AG04450 (cell line): Measurements from ENCODE around the gene CACNA1D. TPM values are rescaled to one million over a fixed set of nuclear protein-coding genes. Genes with fewer than 3 reads are reported as not detected.

Experiments
- CTCF ChIA-PET: fragments of 300-600, 350-600 bp; formaldehyde crosslinking; extraction: SDS; loops from one replicate; lab custom pipeline; 2022; ENCODE audit warnings: antibody characterized with exemption, inconsistent platforms; lab: Charles Lee
- POLR2A ChIA-PET: fragments of 350-600 bp; formaldehyde crosslinking; extraction: SDS; loops from one replicate; lab custom pipeline; 2021; ENCODE audit warnings: antibody characterized with exemption, inconsistent platforms; lab: Yijun Ruan, JAX
- DNase-seq: peaks from one replicate; pipeline ENCODE4 v3.0.0-alpha.2; 2011; ENCODE audit warnings: low read depth, low spot score
- H3K27ac ChIP-seq: one replicate; pipeline ENCODE4 v1.5.1; 2012; ENCODE audit warnings: low read depth, low read length, control low read depth
- H3K27me3 ChIP-seq: one replicate; pipeline ENCODE4 v1.6.0; 2012; ENCODE audit warnings: low read length; ENCODE audit not compliant: control insufficient read depth, insufficient read depth
- H3K4me3 ChIP-seq: 2 replicates; pipeline ENCODE4 v1.5.1; 2011; ENCODE audit warnings: mild to moderate bottlenecking, low read depth, low read length, control low read depth
- H3K9me3 ChIP-seq: 2 replicates; pipeline ENCODE4 v1.5.1; 2012; ENCODE audit warnings: low read length; ENCODE audit not compliant: control insufficient read depth, insufficient read depth
- polyA plus RNA-seq: library from polyadenylated mRNA; depleted of rRNA; stranded (reverse); fragments of >200 nt; gene quantifications from 2 replicates; pipeline ENCODE4 v1.2.3, GENCODE V29; 2011
- TF ChIP-seq, protein P1 (sequence below): IDR thresholded peaks from 2 replicates; pipeline ENCODE4 v1.5.1; 2011; ENCODE audit warnings: low read depth, low read length, control low read depth, inconsistent platforms

Gene CACNA1D
- polyA plus RNA-seq, 1 experiment, result 0.07 TPM

DNA sequence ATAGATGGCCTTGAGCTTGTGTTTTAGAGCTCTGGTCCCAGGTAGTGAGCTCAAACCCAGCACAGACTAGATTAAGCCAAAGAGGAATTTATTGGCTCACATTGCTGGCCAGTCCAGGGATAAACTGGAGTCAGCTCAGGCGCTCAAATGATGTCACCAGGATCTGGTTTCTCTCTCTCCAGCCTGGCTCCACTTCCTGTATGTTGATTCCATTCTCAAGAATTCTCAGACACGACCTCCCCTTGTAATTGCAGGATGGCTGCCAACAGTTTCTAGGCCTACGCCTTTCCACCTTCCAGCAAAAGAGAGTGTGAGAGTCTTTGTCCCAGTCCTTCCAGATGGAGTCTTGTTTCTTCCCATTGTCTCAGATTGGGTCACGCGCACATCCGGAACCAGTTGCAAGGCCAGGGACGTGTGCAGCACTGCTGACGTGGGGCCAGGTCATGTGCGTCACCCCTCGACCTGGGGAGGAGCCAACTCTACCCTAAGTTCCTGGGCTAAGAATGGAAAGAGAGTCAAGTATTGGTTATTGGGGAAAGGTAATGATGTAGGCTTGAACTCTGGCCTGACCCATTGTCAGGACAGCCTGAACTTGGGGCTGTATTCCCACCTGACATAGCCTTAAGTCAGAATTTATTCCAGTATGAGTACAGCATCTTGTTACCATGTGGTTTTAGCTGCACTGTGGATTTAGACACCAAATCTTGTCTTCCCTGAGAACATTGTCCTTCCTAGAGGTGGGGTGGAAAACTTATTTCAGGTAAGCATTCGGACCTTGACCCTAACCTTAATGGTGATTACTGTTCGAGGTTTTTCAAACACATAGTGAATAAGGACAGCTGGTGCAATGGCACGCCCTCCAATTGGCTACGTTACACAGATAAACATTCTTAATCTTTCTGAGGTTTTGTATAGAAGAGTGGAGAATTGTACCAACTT, 31.6 kb downstream of the CACNA1D start:
- DNase-seq, result no peak
- H3K4me3 ChIP-seq, result no peak overlapping the region
- POLR2A ChIA-PET, result no interaction called here
- H3K27me3 ChIP-seq, result no peaks in the 10 kb centered on the region
- no peaks in the 10 kb centered on the region for H3K9me3 ChIP-seq
- TF ChIP-seq, protein P1, sequence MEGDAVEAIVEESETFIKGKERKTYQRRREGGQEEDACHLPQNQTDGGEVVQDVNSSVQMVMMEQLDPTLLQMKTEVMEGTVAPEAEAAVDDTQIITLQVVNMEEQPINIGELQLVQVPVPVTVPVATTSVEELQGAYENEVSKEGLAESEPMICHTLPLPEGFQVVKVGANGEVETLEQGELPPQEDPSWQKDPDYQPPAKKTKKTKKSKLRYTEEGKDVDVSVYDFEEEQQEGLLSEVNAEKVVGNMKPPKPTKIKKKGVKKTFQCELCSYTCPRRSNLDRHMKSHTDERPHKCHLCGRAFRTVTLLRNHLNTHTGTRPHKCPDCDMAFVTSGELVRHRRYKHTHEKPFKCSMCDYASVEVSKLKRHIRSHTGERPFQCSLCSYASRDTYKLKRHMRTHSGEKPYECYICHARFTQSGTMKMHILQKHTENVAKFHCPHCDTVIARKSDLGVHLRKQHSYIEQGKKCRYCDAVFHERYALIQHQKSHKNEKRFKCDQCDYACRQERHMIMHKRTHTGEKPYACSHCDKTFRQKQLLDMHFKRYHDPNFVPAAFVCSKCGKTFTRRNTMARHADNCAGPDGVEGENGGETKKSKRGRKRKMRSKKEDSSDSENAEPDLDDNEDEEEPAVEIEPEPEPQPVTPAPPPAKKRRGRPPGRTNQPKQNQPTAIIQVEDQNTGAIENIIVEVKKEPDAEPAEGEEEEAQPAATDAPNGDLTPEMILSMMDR, result no peak
- CTCF ChIA-PET, result no interaction called here
- H3K27ac ChIP-seq, result no peak overlapping the region

DNA sequence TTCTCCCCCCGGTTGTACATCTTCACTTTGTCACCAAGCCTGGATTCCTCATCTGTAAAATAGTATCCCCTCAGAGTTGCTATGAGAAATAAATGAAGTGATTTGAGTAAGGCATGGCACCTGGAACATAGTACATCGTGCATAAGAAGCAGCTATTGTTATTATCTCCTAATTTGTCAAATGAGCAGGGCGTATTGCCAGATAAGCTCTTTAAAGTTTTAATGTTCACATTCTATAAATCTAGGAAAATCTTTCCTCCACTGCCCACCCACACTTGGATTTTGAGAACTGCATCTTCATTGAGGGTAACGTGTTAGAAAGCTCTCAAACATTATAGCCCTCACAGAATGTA, 32.3 kb downstream of the CACNA1D start:
- H3K27me3 ChIP-seq, result no peaks in the 10 kb centered on the region
- no peak overlapping the region for H3K27ac ChIP-seq
- H3K9me3 ChIP-seq, result no peaks in the 10 kb centered on the region
- ChIA-PET POLR2A (no interaction called here), CTCF (no interaction called here)
- no peak overlapping the region for H3K4me3 ChIP-seq
- TF ChIP-seq, protein P1, result no peak
- no peak for DNase-seq

DNA sequence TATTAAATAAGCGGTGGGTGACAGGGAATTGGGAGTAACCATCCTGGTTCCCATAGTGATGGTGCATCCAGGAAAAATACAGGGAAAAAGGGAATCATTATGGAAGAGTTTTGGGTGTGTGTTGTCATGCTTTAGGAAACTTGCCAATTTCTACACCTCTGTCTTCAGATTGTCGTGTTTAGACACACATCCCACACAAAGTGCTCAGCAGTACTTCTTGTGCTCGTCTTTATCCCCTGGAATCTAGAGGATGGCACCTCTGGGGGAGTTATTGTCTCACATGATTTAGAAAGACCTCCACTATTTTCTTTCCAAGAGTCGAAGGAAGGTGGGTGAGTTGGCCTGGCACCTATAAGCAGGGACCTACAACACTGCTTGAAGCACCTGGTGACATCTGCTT, 35.8 kb downstream of the CACNA1D start:
- H3K27ac ChIP-seq, result no peak overlapping the region
- peaks cover 2% of the 10 kb centered on the region for H3K27me3 ChIP-seq
- no peaks in the 10 kb centered on the region for H3K9me3 ChIP-seq
- POLR2A ChIA-PET, result no interaction called here
- TF ChIP-seq, protein P1, result no peak
- H3K4me3 ChIP-seq, result no peak overlapping the region
- DNase-seq, result no peak
- CTCF ChIA-PET, result no interaction called here

DNA sequence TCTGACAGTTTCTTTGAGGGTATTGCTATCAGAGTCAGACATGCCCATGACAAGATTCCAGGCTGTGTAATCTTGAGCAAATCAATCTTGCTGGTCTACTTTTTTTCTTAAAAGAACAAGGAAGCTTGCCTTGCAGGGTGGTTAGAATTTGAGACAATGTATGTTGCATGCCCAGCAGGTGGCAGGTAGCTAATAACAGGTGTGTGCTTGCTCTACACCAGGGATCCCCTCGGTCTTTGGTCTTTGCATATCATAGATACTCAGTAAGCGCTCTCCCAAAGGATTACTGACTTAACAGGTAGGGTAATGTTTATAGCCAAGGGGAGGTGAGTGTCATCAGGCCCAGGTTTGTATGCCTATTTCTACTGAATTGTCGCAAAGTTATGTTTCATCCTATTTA, 37.3 kb downstream of the CACNA1D start:
- TF ChIP-seq, protein P1, result no peak
- Histone ChIP-seq H3K27ac (no peak overlapping the region), H3K4me3 (no peak overlapping the region), H3K9me3 (no peaks in the 10 kb centered on the region), H3K27me3 (peaks cover 2% of the 10 kb centered on the region)
- DNase-seq, result no peak
- POLR2A ChIA-PET, result no interaction called here
- CTCF ChIA-PET, result no interaction called here

DNA sequence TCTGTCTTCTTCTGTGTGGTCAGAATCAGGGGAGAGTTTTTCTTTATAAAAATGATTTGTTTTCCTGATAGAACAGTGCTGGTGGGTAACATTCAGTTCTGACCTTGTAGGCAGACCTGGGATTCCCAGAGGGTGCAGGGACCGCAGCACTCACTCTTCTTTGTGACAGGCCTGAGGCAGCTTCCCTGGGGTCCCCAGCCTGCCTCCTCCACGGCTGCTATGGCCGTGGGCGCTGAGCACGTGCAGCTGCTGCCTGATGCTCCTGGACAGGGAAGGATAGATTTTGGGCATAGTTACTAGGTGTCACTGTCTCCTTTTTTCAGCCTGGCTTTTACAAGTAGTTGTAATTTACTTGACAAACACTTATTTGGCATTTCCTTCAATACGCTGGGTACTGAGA, 39.1 kb downstream of the CACNA1D start:
- H3K27me3 ChIP-seq, result peaks cover 2% of the 10 kb centered on the region
- TF ChIP-seq, protein P1, result no peak
- no peak overlapping the region for H3K4me3 ChIP-seq
- ChIA-PET POLR2A (no interaction called here), CTCF (no interaction called here)
- no peak overlapping the region for H3K27ac ChIP-seq
- no peak for DNase-seq
- H3K9me3 ChIP-seq, result no peaks in the 10 kb centered on the region
